ENCODE measurements around the gene MLXIP.
"Not testable (repeated sequence)": the region's sequence is repeated elsewhere in the genome, so short reads cannot be mapped to it uniquely, and the experiment has no call there.

Gene MLXIP

GRCh38 chr12:122094137-122094734, 15.7 kb downstream of the MLXIP start:
- no peaks in the 10 kb centered on the region for H3K27me3 Mint-ChIP-seq
- DNase-seq, result no peak
- peaks cover 39% of the 10 kb centered on the region for H3K4me1 Mint-ChIP-seq (ENCODE audit: low read depth)
- peaks cover 19% of the 10 kb centered on the region for H3K36me3 Mint-ChIP-seq (ENCODE audit: low read depth)
- no peak overlapping the region for H3K4me3 Mint-ChIP-seq
- no peaks in the 10 kb centered on the region for H3K9me3 Mint-ChIP-seq
- H3K27ac Mint-ChIP-seq, result no peak overlapping the region

DNA sequence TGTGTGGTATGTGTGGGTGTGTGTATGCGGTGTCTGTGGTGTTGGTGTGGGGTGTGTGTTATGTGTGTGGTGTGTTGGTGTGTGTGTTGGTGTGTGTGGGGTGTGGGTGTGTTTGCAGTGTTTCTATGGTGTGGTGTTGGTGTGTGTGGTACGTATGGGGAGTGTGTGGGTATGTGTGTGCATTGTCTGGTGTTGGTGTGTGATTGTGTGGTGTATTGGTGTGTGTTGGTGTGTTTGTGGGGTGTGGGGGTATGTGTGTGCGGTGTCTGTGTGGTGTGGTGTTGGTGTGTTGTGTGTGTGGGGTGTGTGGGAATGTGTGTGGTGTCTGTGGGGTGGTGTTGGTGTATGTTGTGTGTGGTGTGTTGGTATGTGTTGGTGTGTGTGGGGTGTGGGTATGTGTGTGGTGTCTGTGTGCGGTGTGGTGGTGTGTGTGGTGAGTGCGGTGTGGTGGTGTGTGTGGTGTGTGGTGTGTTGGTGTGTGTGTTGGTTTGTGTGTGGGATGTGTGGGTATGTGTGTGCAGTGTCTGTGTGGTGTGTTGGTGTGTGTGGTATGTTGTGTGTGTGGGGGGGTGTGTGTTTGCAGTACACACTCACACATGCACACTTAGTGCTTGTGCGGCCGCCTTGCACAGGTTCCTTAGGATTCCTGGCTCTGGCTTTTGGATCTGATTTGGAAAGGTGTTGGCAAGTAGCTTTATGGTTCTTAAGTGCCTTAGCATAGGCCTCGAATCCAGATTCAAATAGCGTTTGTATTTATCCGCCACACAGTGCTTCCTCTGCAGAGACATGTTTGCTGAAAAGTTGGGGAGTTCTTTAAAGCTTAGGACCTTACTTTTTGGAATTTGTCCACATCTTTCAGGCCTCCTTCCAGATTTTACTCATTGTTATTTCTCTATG, 16.4 kb downstream of the MLXIP start:
- H3K4me3 Mint-ChIP-seq, result no peak overlapping the region
- H3K27ac Mint-ChIP-seq, result no peak overlapping the region
- no peaks in the 10 kb centered on the region for H3K27me3 Mint-ChIP-seq
- H3K4me1 Mint-ChIP-seq (ENCODE audit: low read depth), result peaks cover 39% of the 10 kb centered on the region
- H3K36me3 Mint-ChIP-seq (ENCODE audit: low read depth), result peaks cover 11% of the 10 kb centered on the region
- DNase-seq, result no peak
- no peaks in the 10 kb centered on the region for H3K9me3 Mint-ChIP-seq

DNA sequence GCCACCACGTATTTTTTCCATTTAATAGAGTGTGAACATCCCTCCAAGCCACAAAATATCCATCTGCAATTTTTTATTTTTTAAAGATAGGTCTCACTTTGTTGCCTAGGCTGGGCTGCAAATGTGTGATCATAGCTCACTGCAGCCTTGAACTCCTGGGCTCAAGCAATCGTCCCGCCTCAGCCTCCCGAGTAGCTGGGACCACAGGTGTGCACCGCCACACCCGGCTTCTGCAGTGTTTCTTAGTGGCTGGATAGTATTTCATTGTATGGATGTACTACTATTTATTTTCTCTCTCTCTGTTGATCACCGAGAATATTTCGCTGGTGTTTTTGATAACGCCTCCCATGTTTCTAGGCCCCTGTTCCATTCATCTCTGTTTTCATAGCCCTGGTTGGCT, 17.5 kb downstream of the MLXIP start:
- Mint-ChIP-seq H3K9me3 (no peaks in the 10 kb centered on the region), H3K27me3 (no peaks in the 10 kb centered on the region), H3K27ac (peak overlapping the region; percentile 53), H3K4me1 (ENCODE audit: low read depth) (peaks cover 48% of the 10 kb centered on the region), H3K36me3 (ENCODE audit: low read depth) (peaks cover 5% of the 10 kb centered on the region), H3K4me3 (no peak overlapping the region)
- DNase-seq, result no peak

DNA sequence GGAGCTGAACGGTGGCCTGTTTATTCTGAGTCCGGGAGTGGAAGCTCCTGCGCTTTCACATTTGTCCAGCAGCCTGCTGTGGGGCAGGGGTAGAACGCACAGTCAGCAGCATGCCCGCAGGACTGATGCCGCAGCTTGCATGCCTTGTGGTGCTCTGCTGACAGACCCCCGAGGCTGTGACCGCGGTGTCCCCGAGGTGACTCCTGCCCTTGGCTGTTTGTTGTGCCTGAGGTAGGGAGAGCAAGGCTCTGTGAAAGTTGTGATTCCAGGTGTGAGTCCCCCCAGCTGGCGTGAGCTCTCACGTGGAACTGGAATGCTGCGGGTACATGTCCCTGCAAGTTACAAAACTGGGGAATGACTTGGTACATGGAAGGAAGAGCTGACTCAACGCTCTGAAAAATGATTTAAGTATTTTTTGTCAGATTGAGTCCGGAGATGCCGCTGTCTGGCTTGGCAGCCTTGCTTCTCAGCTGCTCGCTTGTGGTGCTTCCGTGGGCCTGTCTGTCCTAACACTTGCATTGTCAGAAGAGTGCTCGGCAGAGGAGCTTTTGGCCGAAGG, 18.1 kb downstream of the MLXIP start:
- H3K36me3 Mint-ChIP-seq (ENCODE audit: low read depth), result peaks cover 1% of the 10 kb centered on the region
- H3K4me3 Mint-ChIP-seq, result no peak overlapping the region
- H3K27me3 Mint-ChIP-seq, result no peaks in the 10 kb centered on the region
- H3K9me3 Mint-ChIP-seq, result no peaks in the 10 kb centered on the region
- H3K4me1 Mint-ChIP-seq (ENCODE audit: low read depth), result peaks cover 53% of the 10 kb centered on the region
- peak overlapping the region; percentile 61 for H3K27ac Mint-ChIP-seq
- DNase-seq, result no peak

GRCh38 chr12:122097584-122097926, 19.0 kb downstream of the MLXIP start:
- DNase-seq, result no peak
- Mint-ChIP-seq H3K27me3 (no peaks in the 10 kb centered on the region), H3K4me1 (ENCODE audit: low read depth) (peaks cover 62% of the 10 kb centered on the region), H3K4me3 (no peak overlapping the region), H3K36me3 (ENCODE audit: low read depth) (peaks cover 4% of the 10 kb centered on the region), H3K9me3 (no peaks in the 10 kb centered on the region), H3K27ac (peak overlapping the region; percentile 78)

DNA sequence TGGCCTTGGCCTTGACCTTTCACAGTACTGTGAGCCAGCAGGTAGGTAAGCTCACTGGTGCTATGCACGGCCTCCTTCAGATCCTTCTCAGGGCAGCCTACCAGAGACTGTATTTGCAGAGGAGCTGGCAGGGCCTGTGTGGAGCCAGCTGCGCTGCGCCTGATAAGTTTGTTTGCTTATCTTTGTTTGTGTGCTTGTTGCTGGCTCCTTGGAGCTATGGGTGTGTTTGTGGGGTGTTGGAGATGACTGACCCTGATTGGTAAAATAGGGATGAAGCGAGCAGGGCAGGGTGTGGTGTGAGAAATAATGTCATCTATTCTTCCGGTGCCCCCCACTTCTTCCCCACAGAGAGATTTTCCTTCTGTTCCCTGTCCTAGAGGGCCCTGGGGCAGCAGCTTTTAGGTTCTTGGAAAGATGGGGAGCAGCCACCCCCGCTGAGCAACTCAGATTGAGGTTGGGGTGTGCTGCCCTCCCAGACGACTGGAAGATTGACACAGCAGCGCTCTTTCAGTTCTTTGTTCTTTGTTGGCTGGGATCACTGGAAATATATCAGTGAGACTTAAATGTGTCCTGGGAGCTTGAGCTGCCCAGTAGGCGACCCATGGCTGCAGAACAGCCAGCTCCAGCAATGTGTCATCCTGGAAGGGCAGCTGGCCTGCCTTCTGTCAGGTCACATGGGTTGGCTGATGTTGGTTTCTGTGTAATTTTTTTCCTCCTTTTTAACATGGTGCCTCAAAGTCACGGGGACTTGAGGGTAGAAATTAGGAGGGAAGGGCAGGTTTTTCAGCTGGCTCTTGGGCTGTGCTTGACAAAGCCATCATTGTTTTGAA, 19.6 kb downstream of the MLXIP start:
- Mint-ChIP-seq H3K27ac (peak overlapping the region; percentile 78), H3K9me3 (no peaks in the 10 kb centered on the region), H3K36me3 (ENCODE audit: low read depth) (peaks cover 6% of the 10 kb centered on the region), H3K27me3 (no peaks in the 10 kb centered on the region), H3K4me3 (no peak overlapping the region), H3K4me1 (ENCODE audit: low read depth) (peaks cover 65% of the 10 kb centered on the region)
- no peak for DNase-seq

GRCh38 chr12:122099280-122099749, 20.8 kb downstream of the MLXIP start:
- DNase-seq, result no peak
- H3K27ac Mint-ChIP-seq, result peak overlapping the region; percentile 78
- H3K36me3 Mint-ChIP-seq (ENCODE audit: low read depth), result peaks cover 6% of the 10 kb centered on the region
- H3K4me1 Mint-ChIP-seq (ENCODE audit: low read depth), result peaks cover 72% of the 10 kb centered on the region
- H3K27me3 Mint-ChIP-seq, result no peaks in the 10 kb centered on the region
- no peaks in the 10 kb centered on the region for H3K9me3 Mint-ChIP-seq
- no peak overlapping the region for H3K4me3 Mint-ChIP-seq

DNA sequence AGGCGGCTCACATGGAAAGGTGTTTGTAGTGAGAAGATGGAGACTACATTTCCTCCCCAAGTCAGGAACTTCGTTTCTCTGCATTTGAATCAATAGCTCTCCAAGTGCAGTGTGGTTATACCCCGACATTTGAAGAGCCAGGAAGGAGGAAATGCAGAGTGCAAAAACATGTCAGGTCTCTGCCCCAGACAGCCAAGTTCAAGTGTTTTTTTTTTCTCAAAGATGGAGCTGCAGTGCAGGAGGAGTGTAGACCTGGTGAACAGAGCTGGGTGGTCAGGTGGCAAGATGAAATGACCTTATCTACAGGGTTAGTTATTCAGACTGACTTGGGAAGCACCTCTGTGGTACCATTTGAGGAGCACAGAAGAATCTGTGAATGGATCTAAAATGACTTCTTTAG, 21.3 kb downstream of the MLXIP start:
- H3K27ac Mint-ChIP-seq, result peak overlapping the region; percentile 78
- H3K36me3 Mint-ChIP-seq (ENCODE audit: low read depth), result peaks cover 6% of the 10 kb centered on the region
- no peaks in the 10 kb centered on the region for H3K9me3 Mint-ChIP-seq
- DNase-seq, result no peak
- H3K4me3 Mint-ChIP-seq, result peak overlapping the region; percentile 4
- no peaks in the 10 kb centered on the region for H3K27me3 Mint-ChIP-seq
- H3K4me1 Mint-ChIP-seq (ENCODE audit: low read depth), result peaks cover 77% of the 10 kb centered on the region

GRCh38 chr12:122100568-122100967, 22.0 kb downstream of the MLXIP start:
- H3K27me3 Mint-ChIP-seq, result no peaks in the 10 kb centered on the region
- peaks cover 84% of the 10 kb centered on the region for H3K4me1 Mint-ChIP-seq (ENCODE audit: low read depth)
- no peaks in the 10 kb centered on the region for H3K9me3 Mint-ChIP-seq
- H3K4me3 Mint-ChIP-seq, result no peak overlapping the region
- DNase-seq, result no peak
- peak overlapping the region; percentile 62 for H3K27ac Mint-ChIP-seq
- H3K36me3 Mint-ChIP-seq (ENCODE audit: low read depth), result peaks cover 6% of the 10 kb centered on the region

DNA sequence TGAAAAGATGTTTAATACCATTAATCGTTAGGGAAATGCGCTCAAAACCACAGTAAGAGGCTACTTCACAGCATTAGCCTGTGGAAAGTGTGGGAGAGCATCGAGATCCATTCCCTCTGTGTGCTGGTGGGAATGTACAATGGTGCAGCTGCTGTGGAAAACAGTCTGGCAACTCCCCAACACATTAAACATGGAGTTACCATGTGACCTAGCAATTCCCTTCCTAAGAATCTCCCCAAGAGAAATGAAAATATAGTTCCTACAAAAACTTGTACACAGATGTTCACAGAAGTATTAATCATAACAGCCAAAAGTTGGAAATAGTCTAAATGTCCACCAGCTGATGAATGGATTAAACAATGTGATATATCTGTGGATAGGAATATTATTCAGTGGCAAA, 23.8 kb downstream of the MLXIP start:
- Mint-ChIP-seq H3K4me3 (no peak overlapping the region), H3K27ac (no peak overlapping the region), H3K27me3 (no peaks in the 10 kb centered on the region), H3K4me1 (ENCODE audit: low read depth) (peaks cover 86% of the 10 kb centered on the region), H3K9me3 (no peaks in the 10 kb centered on the region), H3K36me3 (ENCODE audit: low read depth) (peaks cover 9% of the 10 kb centered on the region)
- DNase-seq, result no peak

GRCh38 chr12:122104844-122105243, 26.3 kb downstream of the MLXIP start:
- Mint-ChIP-seq H3K27ac (peak overlapping the region; percentile 90), H3K4me3 (peak overlapping the region; percentile 61), H3K9me3 (no peaks in the 10 kb centered on the region), H3K4me1 (ENCODE audit: low read depth) (peaks cover 86% of the 10 kb centered on the region), H3K36me3 (ENCODE audit: low read depth) (peaks cover 18% of the 10 kb centered on the region), H3K27me3 (no peaks in the 10 kb centered on the region)
- no peak for DNase-seq

GRCh38 chr12:122105496-122105895, 26.9 kb downstream of the MLXIP start:
- not testable (repeated sequence) for DNase-seq, H3K27me3 Mint-ChIP-seq, H3K9me3 Mint-ChIP-seq
- Mint-ChIP-seq H3K27ac (peak overlapping the region; percentile 90), H3K4me3 (peak overlapping the region; percentile 11), H3K4me1 (ENCODE audit: low read depth) (peaks cover 83% of the 10 kb centered on the region), H3K36me3 (ENCODE audit: low read depth) (peaks cover 21% of the 10 kb centered on the region)

GRCh38 chr12:122106843-122107242, 28.3 kb downstream of the MLXIP start:
- no peak for DNase-seq
- H3K4me3 Mint-ChIP-seq, result no peak overlapping the region
- peaks cover 80% of the 10 kb centered on the region for H3K4me1 Mint-ChIP-seq (ENCODE audit: low read depth)
- H3K27me3 Mint-ChIP-seq, result no peaks in the 10 kb centered on the region
- H3K36me3 Mint-ChIP-seq (ENCODE audit: low read depth), result peaks cover 19% of the 10 kb centered on the region
- no peaks in the 10 kb centered on the region for H3K9me3 Mint-ChIP-seq
- peak overlapping the region; percentile 97 for H3K27ac Mint-ChIP-seq

GRCh38 chr12:122107261-122107660, 28.7 kb downstream of the MLXIP start:
- peak overlapping the region; percentile 97 for H3K27ac Mint-ChIP-seq
- no peak overlapping the region for H3K4me3 Mint-ChIP-seq
- no peak for DNase-seq
- no peaks in the 10 kb centered on the region for H3K9me3 Mint-ChIP-seq
- H3K4me1 Mint-ChIP-seq (ENCODE audit: low read depth), result peaks cover 79% of the 10 kb centered on the region
- H3K36me3 Mint-ChIP-seq (ENCODE audit: low read depth), result peaks cover 18% of the 10 kb centered on the region
- no peaks in the 10 kb centered on the region for H3K27me3 Mint-ChIP-seq

Data from activated T-cell treated with anti-CD3 and anti-CD28 coated beads, Interleukin-2, amount 50 U/mL, for 24 hours (primary cell).